T-helper 2 cell (primary cell): ENCODE measurements around the gene SEPSECS.
"Not testable (repeated sequence)": the region's sequence is repeated elsewhere in the genome, so short reads cannot be mapped to it uniquely, and the experiment has no call there.

ENCODE experiments used
- DNase-seq, 5 experiments: peaks; one replicate each; pipeline versions ENCODE4 v3.0.0 to v3.0.0-alpha.2; 2012 to 2022

Gene SEPSECS

GRCh38 chr4:25109511-25109910, 50.7 kb downstream of the SEPSECS start:
- DNase-seq: no peak

DNA sequence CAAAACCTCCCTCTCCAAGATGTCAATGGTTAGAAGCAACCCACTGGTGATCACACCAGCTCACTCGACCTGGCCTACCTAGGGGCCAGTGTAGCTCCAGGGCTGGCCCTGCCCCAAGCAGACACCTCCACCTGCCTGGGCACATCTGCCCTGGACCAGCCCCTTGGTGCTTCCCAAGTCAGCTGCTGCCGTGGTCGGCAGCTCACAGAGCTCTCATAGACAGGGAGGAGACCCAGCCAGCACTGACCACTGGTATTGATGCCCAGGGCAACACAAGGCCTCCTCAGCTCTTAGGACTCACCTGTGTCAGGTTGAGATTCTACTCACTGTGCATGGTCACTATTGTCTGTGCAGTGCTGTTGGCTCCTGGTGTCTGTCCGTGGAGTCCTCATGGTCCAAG, 51.7 kb downstream of the SEPSECS start:
- no peak for DNase-seq

DNA sequence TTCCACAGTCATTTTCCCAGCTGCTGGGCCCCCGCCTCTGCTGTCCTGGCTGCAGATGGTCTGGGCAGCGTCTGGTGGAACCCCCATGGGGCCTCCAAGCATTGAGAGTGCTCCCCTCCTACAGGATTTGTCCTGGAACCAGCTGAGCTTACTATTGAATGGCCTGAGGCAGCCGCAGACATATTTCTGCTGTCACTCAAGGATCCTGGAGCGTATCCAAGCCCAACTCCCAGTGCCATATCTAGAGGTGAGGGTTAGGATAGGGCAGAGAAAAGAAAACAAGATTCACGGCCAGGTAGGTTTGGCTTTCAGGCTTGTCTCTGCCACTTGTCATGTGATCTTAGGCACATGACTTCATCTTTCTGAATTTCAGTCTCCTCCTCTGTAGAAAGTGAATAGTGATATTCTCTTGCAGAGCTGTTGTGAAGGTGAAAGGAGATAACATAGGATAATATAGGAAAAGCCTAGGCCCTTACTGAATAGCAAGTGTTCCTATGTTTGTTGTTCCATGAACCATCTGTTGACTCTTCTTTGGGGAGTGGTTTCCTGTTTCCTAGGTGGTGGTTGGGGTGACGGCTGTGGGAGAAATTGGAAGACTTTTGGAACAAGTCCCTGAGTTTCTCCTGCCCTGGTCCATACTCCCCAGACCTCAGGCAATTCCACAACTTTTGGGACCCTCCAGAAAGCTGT, 52.3 kb downstream of the SEPSECS start:
- no peak for DNase-seq

GRCh38 chr4:25106363-25107151, 53.7 kb downstream of the SEPSECS start:
- no peak for DNase-seq

- no peak for DNase-seq
Measured at GRCh38 chr4:25104591-25104990, 55.7 kb downstream of the SEPSECS start.

DNA sequence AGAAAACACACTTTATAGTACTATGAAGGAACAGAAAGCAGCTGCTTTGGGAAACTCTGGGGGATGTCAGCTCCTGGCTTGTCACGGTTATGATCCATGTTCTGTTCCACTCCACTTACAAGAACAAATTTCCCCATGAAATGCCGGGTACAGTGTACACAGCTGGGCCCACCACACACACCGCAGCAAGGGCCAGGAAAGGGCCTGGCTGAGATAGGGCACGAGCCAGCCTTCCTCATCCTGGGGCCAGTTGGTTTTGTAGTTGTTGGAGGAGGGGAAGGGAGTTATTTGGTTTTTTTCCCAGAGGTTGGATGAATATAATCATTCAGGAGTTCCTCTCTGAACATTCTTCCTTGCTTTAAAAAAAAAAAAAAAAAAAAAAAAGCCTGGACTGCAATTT, 56.8 kb downstream of the SEPSECS start:
- DNase-seq: no peak

GRCh38 chr4:25101836-25102235, 58.4 kb downstream of the SEPSECS start:
- no peak for DNase-seq

DNA sequence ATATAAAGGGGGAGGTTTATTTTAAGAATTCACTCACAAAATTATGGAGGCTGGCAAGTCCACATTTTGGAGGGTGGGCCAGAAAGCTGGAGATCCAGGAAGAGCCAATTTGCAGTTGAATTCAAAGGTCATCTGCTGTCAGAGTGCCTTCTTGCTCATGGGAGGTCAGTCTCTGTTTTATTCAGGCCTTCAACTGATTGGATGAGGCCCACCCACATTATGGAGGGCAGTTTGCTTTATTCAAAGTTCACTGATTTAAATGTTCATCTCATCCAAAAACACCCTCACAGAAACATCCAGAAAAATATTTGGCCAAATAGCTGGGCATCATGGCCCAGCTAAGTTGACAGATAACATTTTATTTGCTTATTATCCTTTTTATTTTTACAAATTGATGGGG, 59.5 kb downstream of the SEPSECS start:
- DNase-seq: no peak

DNA sequence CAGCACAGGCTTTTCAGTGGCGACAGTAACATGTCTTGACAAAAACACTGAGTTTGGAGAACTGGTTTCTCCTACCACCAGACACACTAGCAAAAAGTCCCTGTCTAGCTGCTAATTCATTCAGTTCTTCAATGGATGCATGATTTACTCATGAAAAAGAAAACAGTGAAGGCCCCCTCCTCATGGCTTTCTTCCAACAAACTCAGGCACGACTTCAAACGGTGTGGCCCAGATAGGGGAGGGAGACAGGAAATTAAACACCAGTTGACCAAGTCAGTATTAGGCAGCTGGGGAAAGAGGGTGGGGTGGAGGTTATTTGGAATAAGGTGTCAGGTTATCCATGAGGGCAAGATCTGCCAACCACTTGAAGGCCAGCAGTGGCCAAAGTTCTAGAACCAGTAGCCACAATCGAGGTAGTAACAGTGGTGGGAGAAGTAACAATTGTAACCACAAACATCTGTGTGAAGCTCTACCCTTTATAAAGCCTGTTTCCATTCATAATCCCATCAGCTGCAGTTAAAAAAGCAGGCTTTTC, 60.2 kb downstream of the SEPSECS start:
- DNase-seq: no peak

DNA sequence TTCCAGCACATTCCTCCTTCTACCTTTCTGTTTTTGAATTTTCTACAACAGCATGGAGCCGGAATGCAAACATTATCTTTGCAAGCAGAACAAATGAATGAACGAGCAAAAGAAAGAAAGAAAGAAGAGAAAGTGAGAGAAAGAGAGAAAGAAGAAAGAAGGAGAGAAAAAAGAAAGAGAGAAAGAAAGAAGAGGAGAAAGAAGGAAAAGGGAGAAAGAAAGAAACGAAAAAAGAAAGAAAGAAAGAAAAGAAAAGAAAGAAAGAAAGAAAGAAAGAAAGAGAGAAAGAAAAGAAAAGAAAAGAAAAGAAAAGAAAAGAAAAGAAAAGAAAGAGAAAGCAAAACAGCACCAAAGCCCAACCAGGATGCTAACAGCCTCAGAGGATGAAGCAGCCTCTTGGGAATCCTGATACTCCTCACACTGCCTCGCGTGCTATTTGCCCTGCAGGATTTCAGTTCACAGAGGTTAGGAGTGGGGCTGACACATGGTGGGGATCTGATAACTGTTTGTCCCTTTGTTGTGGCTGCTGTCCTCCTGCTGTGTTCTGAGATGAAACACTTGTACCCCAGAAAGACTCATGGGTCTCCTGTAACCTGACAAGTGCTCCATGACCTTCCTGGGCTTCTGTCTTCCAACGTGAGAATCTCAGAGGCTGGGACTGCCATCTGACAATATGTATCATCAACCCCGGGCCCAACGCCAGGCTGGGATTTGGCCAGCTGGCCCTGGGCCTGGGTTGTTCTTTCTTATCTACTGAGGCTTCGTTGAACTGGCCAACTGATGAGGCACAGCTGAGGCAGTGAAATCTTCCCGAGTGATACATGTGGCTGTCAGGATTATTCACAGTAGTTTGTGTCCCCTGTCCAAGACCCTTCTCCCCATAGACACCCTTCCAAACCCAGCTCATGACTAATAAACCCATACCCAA, 61.0 kb downstream of the SEPSECS start:
- DNase-seq: no peak

DNA sequence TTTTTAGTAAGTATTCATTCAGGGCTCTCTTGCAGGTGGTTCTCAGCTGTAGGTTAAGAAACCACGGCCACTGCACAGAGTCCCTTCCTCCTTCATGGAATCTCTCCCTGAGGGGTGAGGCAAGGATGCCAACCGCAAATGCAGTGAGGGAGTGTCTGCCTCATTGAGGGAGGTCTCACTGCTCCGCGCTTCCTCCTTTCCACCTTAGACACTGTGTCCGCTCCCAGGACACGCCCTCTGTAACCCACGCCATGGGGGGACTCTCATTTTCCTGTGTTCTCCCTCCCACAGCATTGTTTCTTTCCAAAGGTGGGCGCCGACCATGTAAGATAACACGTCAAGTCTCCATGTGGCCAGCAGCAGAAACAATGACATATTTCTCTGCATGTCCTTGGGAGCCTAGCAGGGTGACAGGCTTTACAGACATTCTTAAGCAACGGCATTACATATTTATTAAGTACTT, 63.2 kb downstream of the SEPSECS start:
- no peak for DNase-seq

GRCh38 chr4:25096251-25096980, 63.8 kb downstream of the SEPSECS start:
- no peak for DNase-seq

DNA sequence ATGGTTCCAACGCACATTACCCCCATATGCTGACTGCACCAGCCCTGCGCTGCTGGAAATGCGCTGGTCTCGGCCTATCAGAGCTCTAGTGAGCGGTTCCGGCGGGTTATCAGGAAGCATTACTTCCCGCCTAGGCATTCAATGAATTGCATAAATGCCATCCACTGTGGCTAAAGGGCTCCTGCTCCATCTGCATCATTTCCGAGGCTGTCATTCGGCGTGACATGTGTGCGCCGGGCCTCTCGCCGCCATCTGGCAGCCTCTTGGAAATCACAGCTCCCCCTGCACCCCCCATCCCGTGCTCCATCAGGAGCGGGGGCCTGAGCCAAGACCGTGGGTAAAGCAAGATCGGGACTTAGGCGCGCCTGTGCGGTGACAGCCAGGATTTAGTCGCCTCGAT, 64.4 kb downstream of the SEPSECS start:
- no peak for DNase-seq

DNA sequence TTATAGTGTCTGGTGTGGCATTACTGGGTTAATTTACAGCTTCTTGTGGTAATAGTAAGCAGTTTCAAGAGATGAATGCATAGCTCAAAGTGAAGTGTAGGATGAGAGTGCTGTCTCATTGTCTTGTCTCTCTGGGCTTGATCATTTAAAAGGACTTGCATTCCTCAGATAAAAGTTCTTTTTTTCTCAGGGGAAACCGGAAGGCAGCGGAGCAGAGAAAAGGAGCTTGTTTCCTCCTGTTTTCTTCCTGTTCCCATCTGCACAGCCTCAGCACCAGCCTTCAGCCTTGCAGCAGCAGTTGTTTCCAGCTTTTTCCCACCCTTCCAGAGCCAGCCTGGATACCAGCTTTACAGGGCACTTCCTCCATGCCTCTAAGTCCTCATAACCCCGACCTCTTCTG, 68.1 kb downstream of the SEPSECS start:
- DNase-seq: no peak

GRCh38 chr4:25090516-25090915, 69.7 kb downstream of the SEPSECS start:
- no peak for DNase-seq

GRCh38 chr4:25089051-25089763, 71.0 kb downstream of the SEPSECS start:
- no peak for DNase-seq

GRCh38 chr4:25088093-25088952, 71.9 kb downstream of the SEPSECS start:
- DNase-seq: peak in 1 of 5 experiments; percentile 18

- no peak for DNase-seq
Measured at GRCh38 chr4:25085671-25086070, 74.6 kb downstream of the SEPSECS start.

GRCh38 chr4:25083441-25083840, 76.8 kb downstream of the SEPSECS start:
- not testable (repeated sequence) for DNase-seq

DNA sequence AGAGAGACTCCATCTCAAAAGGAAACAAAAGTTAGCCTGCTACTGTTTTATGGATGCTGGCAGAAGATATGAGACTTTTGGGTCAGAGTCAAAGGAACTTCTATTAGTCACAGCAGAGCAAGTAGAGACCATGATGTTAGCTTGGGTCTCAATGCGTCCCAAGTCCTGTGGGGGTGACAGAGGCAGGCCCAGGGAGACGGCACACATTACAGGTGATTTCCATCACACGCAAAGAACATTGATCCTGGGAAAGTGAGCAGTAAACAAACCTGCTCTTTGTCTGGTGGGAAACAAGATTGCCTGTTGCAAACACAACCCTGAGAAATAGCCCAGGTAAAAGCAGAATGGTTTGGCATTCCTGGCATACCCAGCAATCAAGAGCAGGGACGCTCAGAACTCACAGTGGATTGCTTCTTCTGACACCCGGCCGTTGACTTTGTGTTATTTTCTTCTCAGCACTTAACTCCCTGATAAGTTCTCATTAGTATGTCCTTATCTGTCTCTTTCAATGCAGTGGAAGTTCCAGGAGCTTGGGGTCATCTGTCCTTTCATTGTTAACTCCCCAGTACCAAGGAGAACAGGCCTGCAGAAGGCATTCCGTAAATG, 78.3 kb downstream of the SEPSECS start:
- DNase-seq: no peak
